Neural cell (in vitro differentiated cells): ENCODE results near the gene OR2F1. TPM values are rescaled to one million over a fixed set of nuclear protein-coding genes. Genes with fewer than 3 reads are reported as not detected.
"Not testable (repeated sequence)": the region's sequence is repeated elsewhere in the genome, so short reads cannot be mapped to it uniquely, and the experiment has no call there.

Experiments
- H2AFZ ChIP-seq: fragments of 200-600, 300-800 bp; sonication (generic), shearing (Covaris generic); 2 replicates; pipeline ENCODE4 v1.6.0; 2014; ENCODE audit warnings: low read depth, mild to moderate bottlenecking, antibody characterized with exemption, low read length, moderate library complexity
- H3F3A ChIP-seq: fragments of 200-600 bp; shearing (Covaris generic); 2 replicates; pipeline ENCODE4 v1.6.1; 2016; ENCODE audit warnings: mild to moderate bottlenecking, moderate library complexity, mixed read lengths, antibody characterized with exemption, low read length; ENCODE audit not compliant: insufficient read depth, poor library complexity, severe bottlenecking
- H3K27ac ChIP-seq: fragments of 200-600, 300-800 bp; sonication (generic), shearing (Covaris generic); 2 replicates; pipeline ENCODE4 v1.5.1; 2014; ENCODE audit warnings: mild to moderate bottlenecking, low read length, moderate library complexity
- H3K27me3 ChIP-seq: fragments of 300-800, 200-600 bp; sonication (generic), shearing (Covaris generic); 2 replicates; pipeline ENCODE4 v1.6.0; 2014; ENCODE audit warnings: mild to moderate bottlenecking, low read depth, low read length, moderate library complexity; ENCODE audit not compliant: insufficient read depth
- H3K36me3 ChIP-seq: fragments of 300-800, 200-600 bp; sonication (generic), shearing (Covaris generic); 2 replicates; pipeline ENCODE4 v1.5.1; 2014; ENCODE audit warnings: mild to moderate bottlenecking, antibody characterized with exemption, low read length, moderate library complexity; ENCODE audit not compliant: insufficient read depth
- H3K4me2 ChIP-seq: fragments of 300-800, 200-600 bp; sonication (generic), shearing (Covaris generic); 2 replicates; pipeline ENCODE4 v1.6.0; 2014; ENCODE audit warnings: mild to moderate bottlenecking, low read length
- H3K4me3 ChIP-seq: fragments of 300-800, 200-600 bp; sonication (generic), shearing (Covaris generic); 2 replicates; pipeline ENCODE4 v1.5.1; 2014; ENCODE audit warnings: mild to moderate bottlenecking, low read length, moderate library complexity
- H3K79me2 ChIP-seq: fragments of 200-600 bp; shearing (Covaris generic); replicated peaks from 2 replicates; pipeline ENCODE4 v1.6.0; 2014; ENCODE audit warnings: mild to moderate bottlenecking, low read length, moderate library complexity; ENCODE audit not compliant: insufficient read depth
- H3K9ac ChIP-seq: fragments of 300-800, 200-600 bp; sonication (generic), shearing (Covaris generic); 2 replicates; pipeline ENCODE4 v1.6.1; 2016; ENCODE audit warnings: mild to moderate bottlenecking, low read length, mixed read lengths
- H3K9me2 ChIP-seq: fragments of 200-600 bp; shearing (Covaris generic); 2 replicates; pipeline ENCODE4 v1.6.1; 2016; ENCODE audit warnings: mild to moderate bottlenecking, low read length, mixed read lengths; ENCODE audit not compliant: insufficient read depth
- H3K9me3 ChIP-seq: fragments of 200-600, 300-800 bp; sonication (generic), shearing (Covaris generic); 2 replicates; pipeline ENCODE4 v1.6.1; 2016; ENCODE audit warnings: mild to moderate bottlenecking, mixed run types, low read length, moderate library complexity, mixed read lengths
- H4K20me1 ChIP-seq: fragments of 200-600 bp; shearing (Covaris generic); 2 replicates; pipeline ENCODE4 v1.6.1; 2016; ENCODE audit warnings: mild to moderate bottlenecking, mixed run types; ENCODE audit not compliant: insufficient read depth
- EP300 ChIP-seq: fragments of 450-650 bp; conservative IDR thresholded peaks from 2 replicates; pipeline ENCODE4 v1.6.1; 2014; ENCODE audit warnings: antibody characterized with exemption, mild to moderate bottlenecking, moderate library complexity; ENCODE audit not compliant: poor library complexity, severe bottlenecking
- EZH2 ChIP-seq: fragments of 200-600, 300-800 bp; shearing (Covaris generic), sonication (generic); IDR thresholded peaks from 2 replicates; pipeline ENCODE4 v1.6.1; 2014; ENCODE audit warnings: antibody characterized with exemption, low read length, borderline replicate concordance, mild to moderate bottlenecking; ENCODE audit not compliant: insufficient read depth, poor library complexity, severe bottlenecking
- MXI1 ChIP-seq: fragments of 450-650 bp; conservative IDR thresholded peaks from 2 replicates; pipeline ENCODE4 v1.6.1; 2014; ENCODE audit warnings: antibody characterized with exemption, mild to moderate bottlenecking; ENCODE audit not compliant: poor library complexity, severe bottlenecking
- POLR2AphosphoS5 ChIP-seq: IDR thresholded peaks from 2 replicates; pipeline ENCODE4 v1.6.1; 2012
- RAD21 ChIP-seq: fragments of 450-650 bp; conservative IDR thresholded peaks from 2 replicates; pipeline ENCODE4 v1.6.1; 2014; ENCODE audit warnings: antibody characterized with exemption, mild to moderate bottlenecking, moderate library complexity
- SMC3 ChIP-seq: fragments of 450-650 bp; conservative IDR thresholded peaks from 2 replicates; pipeline ENCODE4 v1.6.1; 2014; ENCODE audit warnings: antibody characterized with exemption, mild to moderate bottlenecking, moderate library complexity; ENCODE audit not compliant: poor library complexity
- TAF1 ChIP-seq: IDR thresholded peaks from 2 replicates; pipeline ENCODE4 v1.6.1; 2012; ENCODE audit warnings: low read depth
- polyA plus RNA-seq: library from polyadenylated mRNA; depleted of rRNA; stranded (reverse); fragments of >200 nt; gene quantifications from 2 replicates; pipeline ENCODE4 v1.2.3, GENCODE V29; 2014
- TF ChIP-seq, protein P1 (sequence below): fragments of 450-650 bp; IDR thresholded peaks from 2 replicates; pipeline ENCODE4 v1.5.1; 2014; ENCODE audit warnings: antibody characterized with exemption, mild to moderate bottlenecking, moderate library complexity; ENCODE audit not compliant: poor library complexity, severe bottlenecking
- TF ChIP-seq, protein P2 (sequence below): IDR thresholded peaks from 2 replicates; pipeline ENCODE4 v1.6.1; 2012; ENCODE audit warnings: borderline replicate concordance

The OR2F1 gene
- polyA plus RNA-seq, 1 donor from 2014 or later, result not detected

DNA sequence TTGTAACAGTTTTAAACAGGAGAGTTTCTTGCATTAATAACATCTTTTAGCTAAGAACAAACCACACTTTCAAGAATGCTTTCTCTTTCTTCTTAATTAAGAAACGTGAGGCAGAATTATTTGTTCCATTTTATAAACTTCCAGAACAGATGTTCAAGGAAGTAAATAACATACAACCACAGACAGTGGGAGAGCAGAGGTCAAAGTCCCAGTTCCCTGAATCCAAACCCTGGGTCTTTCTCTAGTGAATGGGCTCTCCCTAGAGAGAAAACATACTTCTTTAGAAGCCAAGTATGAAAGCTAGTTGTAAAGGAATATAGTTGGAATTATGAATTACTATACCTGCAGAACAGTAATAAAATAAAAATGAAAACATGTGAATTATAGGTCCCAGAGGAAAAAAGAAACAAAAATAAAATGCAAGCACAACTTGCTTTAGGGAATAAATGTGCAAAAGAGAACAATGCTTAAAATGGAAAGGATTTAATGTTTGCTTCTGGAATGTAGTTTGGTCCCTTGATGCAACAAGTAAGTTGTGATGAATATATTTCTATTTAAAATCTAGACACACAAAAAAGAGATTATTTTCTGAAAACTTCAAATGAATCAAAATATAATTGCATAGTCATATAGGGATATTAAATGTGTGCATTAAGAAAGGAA lies 51.5 kb downstream of the OR2F1 start:
- no peaks in the 10 kb centered on the region for H3K36me3 ChIP-seq
- H3K9ac ChIP-seq, result no peak overlapping the region
- H4K20me1 ChIP-seq, result no peaks in the 10 kb centered on the region
- no peaks in the 10 kb centered on the region for H3F3A ChIP-seq
- H3K4me2 ChIP-seq, result no peak overlapping the region
- H3K4me3 ChIP-seq, result no peak overlapping the region
- H3K9me3 ChIP-seq, result peaks cover 4% of the 10 kb centered on the region
- H3K9me2 ChIP-seq, result no peaks in the 10 kb centered on the region
- no peak overlapping the region for H2AFZ ChIP-seq
- no peak overlapping the region for H3K27ac ChIP-seq
- TF ChIP-seq RAD21, result no peak
- no peaks in the 10 kb centered on the region for H3K27me3 ChIP-seq
- no peaks in the 10 kb centered on the region for H3K79me2 ChIP-seq

DNA sequence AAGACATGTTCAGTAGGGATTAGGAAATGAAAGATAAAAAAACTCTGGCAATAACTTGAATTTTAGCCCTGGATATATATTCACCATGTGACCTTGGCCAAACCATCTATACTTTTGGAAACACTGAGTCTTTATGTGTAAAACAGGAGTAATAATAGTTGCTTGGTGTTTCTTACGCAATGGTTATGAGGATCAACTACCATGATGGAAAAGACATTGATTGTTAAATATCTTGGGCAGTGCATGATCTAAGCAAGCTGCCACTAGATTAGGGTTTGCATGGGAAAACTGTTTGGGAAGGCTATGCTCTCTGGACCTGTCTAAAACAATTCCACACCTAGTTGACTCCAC lies 52.0 kb downstream of the OR2F1 start:
- TF ChIP-seq EZH2 (no peak), MXI1 (no peak), RAD21 (no peak), TAF1 (no peak), EP300 (no peak), SMC3 (no peak), POLR2AphosphoS5 (no peak)
- TF ChIP-seq, protein P1, sequence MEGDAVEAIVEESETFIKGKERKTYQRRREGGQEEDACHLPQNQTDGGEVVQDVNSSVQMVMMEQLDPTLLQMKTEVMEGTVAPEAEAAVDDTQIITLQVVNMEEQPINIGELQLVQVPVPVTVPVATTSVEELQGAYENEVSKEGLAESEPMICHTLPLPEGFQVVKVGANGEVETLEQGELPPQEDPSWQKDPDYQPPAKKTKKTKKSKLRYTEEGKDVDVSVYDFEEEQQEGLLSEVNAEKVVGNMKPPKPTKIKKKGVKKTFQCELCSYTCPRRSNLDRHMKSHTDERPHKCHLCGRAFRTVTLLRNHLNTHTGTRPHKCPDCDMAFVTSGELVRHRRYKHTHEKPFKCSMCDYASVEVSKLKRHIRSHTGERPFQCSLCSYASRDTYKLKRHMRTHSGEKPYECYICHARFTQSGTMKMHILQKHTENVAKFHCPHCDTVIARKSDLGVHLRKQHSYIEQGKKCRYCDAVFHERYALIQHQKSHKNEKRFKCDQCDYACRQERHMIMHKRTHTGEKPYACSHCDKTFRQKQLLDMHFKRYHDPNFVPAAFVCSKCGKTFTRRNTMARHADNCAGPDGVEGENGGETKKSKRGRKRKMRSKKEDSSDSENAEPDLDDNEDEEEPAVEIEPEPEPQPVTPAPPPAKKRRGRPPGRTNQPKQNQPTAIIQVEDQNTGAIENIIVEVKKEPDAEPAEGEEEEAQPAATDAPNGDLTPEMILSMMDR, result no peak
- TF ChIP-seq, protein P2, sequence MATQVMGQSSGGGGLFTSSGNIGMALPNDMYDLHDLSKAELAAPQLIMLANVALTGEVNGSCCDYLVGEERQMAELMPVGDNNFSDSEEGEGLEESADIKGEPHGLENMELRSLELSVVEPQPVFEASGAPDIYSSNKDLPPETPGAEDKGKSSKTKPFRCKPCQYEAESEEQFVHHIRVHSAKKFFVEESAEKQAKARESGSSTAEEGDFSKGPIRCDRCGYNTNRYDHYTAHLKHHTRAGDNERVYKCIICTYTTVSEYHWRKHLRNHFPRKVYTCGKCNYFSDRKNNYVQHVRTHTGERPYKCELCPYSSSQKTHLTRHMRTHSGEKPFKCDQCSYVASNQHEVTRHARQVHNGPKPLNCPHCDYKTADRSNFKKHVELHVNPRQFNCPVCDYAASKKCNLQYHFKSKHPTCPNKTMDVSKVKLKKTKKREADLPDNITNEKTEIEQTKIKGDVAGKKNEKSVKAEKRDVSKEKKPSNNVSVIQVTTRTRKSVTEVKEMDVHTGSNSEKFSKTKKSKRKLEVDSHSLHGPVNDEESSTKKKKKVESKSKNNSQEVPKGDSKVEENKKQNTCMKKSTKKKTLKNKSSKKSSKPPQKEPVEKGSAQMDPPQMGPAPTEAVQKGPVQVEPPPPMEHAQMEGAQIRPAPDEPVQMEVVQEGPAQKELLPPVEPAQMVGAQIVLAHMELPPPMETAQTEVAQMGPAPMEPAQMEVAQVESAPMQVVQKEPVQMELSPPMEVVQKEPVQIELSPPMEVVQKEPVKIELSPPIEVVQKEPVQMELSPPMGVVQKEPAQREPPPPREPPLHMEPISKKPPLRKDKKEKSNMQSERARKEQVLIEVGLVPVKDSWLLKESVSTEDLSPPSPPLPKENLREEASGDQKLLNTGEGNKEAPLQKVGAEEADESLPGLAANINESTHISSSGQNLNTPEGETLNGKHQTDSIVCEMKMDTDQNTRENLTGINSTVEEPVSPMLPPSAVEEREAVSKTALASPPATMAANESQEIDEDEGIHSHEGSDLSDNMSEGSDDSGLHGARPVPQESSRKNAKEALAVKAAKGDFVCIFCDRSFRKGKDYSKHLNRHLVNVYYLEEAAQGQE, result no peak
- Histone ChIP-seq H3K9ac (no peak overlapping the region), H3K27ac (no peak overlapping the region), H3K4me3 (no peak overlapping the region), H4K20me1 (no peaks in the 10 kb centered on the region), H2AFZ (no peak overlapping the region), H3K4me2 (no peak overlapping the region), H3K36me3 (no peaks in the 10 kb centered on the region), H3F3A (no peaks in the 10 kb centered on the region), H3K9me3 (peaks cover 4% of the 10 kb centered on the region), H3K9me2 (no peaks in the 10 kb centered on the region), H3K27me3 (no peaks in the 10 kb centered on the region), H3K79me2 (no peaks in the 10 kb centered on the region)

DNA sequence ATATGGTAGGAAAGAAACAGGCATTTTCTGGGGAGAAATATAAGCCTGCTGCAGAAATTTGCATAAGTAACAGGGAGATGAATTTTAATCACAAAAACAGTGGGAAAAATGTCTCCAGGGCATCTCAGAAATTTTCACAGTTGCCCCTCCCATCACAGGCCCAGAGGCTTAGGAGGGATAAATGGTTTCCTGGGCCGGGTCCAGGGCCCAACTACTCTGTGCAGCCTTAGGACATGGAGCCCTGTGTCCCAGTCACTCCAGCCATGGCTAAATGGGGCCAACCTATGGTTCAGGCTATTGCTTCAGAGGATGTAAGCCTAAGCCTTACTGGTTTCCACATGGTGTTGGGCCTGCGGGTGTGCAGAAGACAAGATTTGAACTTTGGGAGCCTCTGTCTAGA lies 54.7 kb downstream of the OR2F1 start:
- TF ChIP-seq, protein P1, result no peak
- Histone ChIP-seq H4K20me1 (no peaks in the 10 kb centered on the region), H3K9ac (no peak overlapping the region), H3K4me2 (no peak overlapping the region), H3K27me3 (no peaks in the 10 kb centered on the region), H3K36me3 (no peaks in the 10 kb centered on the region), H3K27ac (no peak overlapping the region), H3F3A (no peaks in the 10 kb centered on the region), H3K4me3 (no peak overlapping the region), H3K9me2 (no peaks in the 10 kb centered on the region), H3K9me3 (peaks cover 4% of the 10 kb centered on the region), H3K79me2 (no peaks in the 10 kb centered on the region), H2AFZ (no peak overlapping the region)

DNA sequence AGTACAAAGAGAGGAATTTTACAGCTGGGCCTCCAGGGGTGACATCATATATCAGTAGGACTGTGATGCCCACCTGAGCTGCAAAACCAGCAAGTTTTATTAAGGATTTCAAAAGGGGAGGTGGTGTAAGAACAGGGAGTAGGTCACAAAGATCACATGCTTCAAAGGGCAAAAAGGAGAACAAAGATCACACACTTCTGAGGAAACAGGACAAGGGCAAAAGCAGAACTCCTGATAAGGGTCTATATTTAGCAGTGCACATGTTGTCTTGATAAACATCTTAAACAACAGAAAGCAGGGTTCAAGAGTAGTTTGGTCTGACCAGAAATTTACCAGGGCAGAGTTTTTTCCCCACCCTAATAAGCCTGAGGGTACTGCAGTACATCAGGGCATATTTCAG lies 55.4 kb downstream of the OR2F1 start:
- not testable (repeated sequence) for H3K79me2 ChIP-seq, H3K36me3 ChIP-seq, H3K9ac ChIP-seq, H4K20me1 ChIP-seq, H3K4me2 ChIP-seq, H3K27me3 ChIP-seq, H3K9me2 ChIP-seq, H3K4me3 ChIP-seq, H2AFZ ChIP-seq, H3F3A ChIP-seq, H3K27ac ChIP-seq, H3K9me3 ChIP-seq
